Measurements from ENCODE around the gene JCHAIN. TPM values are rescaled to one million over a fixed set of nuclear protein-coding genes. Genes with fewer than 3 reads are reported as not detected.

The JCHAIN gene
- total and polyA plus RNA-seq, 2 of the 8 experiments (the other 6 are each of a cell fraction or from before 2014, with no cell fraction given): not detected

DNA sequence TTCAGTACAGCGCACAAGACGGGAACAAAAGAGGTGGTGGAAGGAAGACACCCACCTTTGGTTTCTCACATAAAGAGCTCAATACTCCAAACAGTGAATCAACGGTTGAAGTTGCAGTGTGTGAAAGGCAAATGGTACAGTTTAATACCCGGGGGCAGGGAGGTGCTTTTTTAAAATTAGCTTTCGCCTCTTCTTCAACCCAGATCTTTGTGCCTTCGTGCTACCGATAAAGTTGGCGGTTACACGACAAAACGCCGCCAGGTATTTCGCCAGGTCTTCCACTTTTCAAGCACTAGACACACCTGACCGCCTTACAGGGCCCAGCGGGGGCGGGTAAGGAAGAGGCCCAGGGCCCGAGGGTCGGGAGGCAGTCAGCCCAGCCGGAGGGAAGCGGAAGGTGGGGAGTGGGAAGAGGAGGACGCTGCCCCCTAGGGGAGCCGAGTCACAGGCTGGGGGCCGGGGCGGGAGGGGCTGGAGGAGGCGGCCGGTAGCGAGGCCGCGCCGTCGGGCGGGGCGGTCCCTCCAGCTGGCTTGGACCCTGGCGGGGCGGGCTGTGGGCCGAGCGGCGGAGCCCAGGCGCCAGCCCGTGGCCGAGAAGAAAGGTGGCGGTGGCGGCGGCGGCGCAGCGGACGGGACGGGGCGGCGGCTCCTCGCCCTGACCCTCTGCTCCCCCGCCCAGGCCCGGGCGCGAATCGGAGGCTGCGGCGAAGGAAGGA is 38.1 kb upstream of the JCHAIN start:
- Histone ChIP-seq H2AK5ac (ENCODE audit: low read depth, low read length) (no peak overlapping the region), H3K9ac (replicated peaks in 1 of 4; ENCODE audit: extremely low read depth in 1 of 4, low read depth in 3 of 4, low read length in 3 of 4) (peak overlapping the region; percentile 42 to 70 (median 64)), H3K36me3 (ENCODE audit: control insufficient read depth in 2 of 4, insufficient read depth in 4 of 4, low read length in 3 of 4) (no peaks in the 10 kb centered on the region), H2BK20ac (ENCODE audit: low read length) (no peak overlapping the region), H2BK12ac (ENCODE audit: low read depth, low read length) (no peak overlapping the region), H3K79me2 (ENCODE audit: control insufficient read depth in 1 of 2, insufficient read depth in 2 of 2, low read length in 2 of 2) (peaks cover 0 to 26% of the 10 kb centered on the region in 2 experiments; a peak in 2 of 4 replicates), H2AFZ (ENCODE audit: low read length) (peak overlapping the region; percentile 74; the same call in 1 of the 2 replicates), H3K4me3 (ENCODE audit: extremely low read depth in 1 of 4, insufficient read depth in 2 of 4, low read depth in 3 of 4, low read length in 4 of 4) (peak overlapping the region; percentile 51 to 71 (median 68)), H3K18ac (ENCODE audit: extremely low read depth, low read length) (peak overlapping the region; percentile 34; the same call in 1 of the 2 replicates), H3K23me2 (ENCODE audit: low read depth, low read length) (peaks cover 3% of the 10 kb centered on the region; the same call in 1 of the 2 replicates), H4K8ac (ENCODE audit: extremely low read depth, insufficient read depth, low read length) (peak overlapping the region; percentile 84; the same call in 1 of the 2 replicates), H3K9me3 (ENCODE audit: insufficient read depth in 2 of 2, low read depth in 1 of 2, low read length in 1 of 2) (no peaks in the 10 kb centered on the region), H2BK120ac (replicated peaks; ENCODE audit: low read depth, low read length) (no peak overlapping the region), H3K27ac (ENCODE audit: low read depth, low read length) (no peak overlapping the region; the same call in 1 of the 2 replicates), H4K5ac (ENCODE audit: insufficient read length, low read depth, low read length) (no peak overlapping the region), H3K79me1 (ENCODE audit: low read depth, low read length) (no peaks in the 10 kb centered on the region), H3K4me1 (replicated peaks in 1 of 4; ENCODE audit: control insufficient read depth in 3 of 4, insufficient read depth in 4 of 4, low read length in 3 of 4) (peaks cover 0 to 7% (median 4%) of the 10 kb centered on the region in 4 experiments; a peak in 5 of 7 replicates), H3K14ac (ENCODE audit: insufficient read length) (no peak overlapping the region), H3K23ac (ENCODE audit: insufficient read length) (no peak overlapping the region), H2BK15ac (ENCODE audit: low read length) (no peak overlapping the region), H3K4me2 (ENCODE audit: insufficient read depth in 1 of 2, low read depth in 2 of 2, low read length in 2 of 2) (peak overlapping the region; percentile 70 to 81), H4K20me1 (replicated peaks in 1 of 2; ENCODE audit: control insufficient read depth in 1 of 2, insufficient read depth in 2 of 2, low read length in 2 of 2) (no peaks in the 10 kb centered on the region), H3K4ac (replicated peaks; ENCODE audit: insufficient read length, low read depth, low read length) (no peak overlapping the region), H3K56ac (replicated peaks; ENCODE audit: insufficient read length, low read depth, low read length) (peak overlapping the region; percentile 27), H2BK5ac (ENCODE audit: low read depth, low read length) (no peak overlapping the region), H4K91ac (replicated peaks; ENCODE audit: insufficient read length, low read length) (no peak overlapping the region), H3K27me3 (replicated peaks in 1 of 4; ENCODE audit: control insufficient read depth in 3 of 4, extremely low read depth in 1 of 4, insufficient read depth in 3 of 4, low read length in 3 of 4) (no peaks in the 10 kb centered on the region; a peak in 1 of 7 replicates)
- 3% methylated on average over 11 of the region's 58 CpGs; no CpG with 5 or more reads in 1 of the 2 experiments for WGBS, 2 experiments (ENCODE audit: extremely low coverage in 1 of 2, insufficient coverage in 1 of 2, insufficient read length in 1 of 2, insufficient replicate concordance in 2 of 2, low coverage in 1 of 2, low lambda C conversion rate in 2 of 2, missing lambda C conversion rate in 1 of 2)
- peak; percentile 36 for FAIRE-seq
- ChIA-PET CTCF (ENCODE audit: partially characterized antibody) (interaction anchor here (0.8 to 5.7 kb wide), 16 partner anchors 10 to 306 kb away, joined by 3 to 36 read pairs (median 4); partner anchors contain the start of genes RUFY3 and UTP3), POLR2A (ENCODE audit: partially characterized antibody) (interaction anchor here (0.6 to 5.2 kb wide), 11 partner anchors 8 to 418 kb away, joined by 3 to 86 read pairs (median 4); partner anchors contain the start of genes GRSF1, RUFY3 and UTP3)
- no peak for DNase-seq (ENCODE audit: low read depth in 1 of 2, low spot score in 2 of 2)
- TF ChIP-seq EGR1 (IDR thresholded peaks at IDR 0.05; ENCODE audit: borderline replicate concordance, low read depth, low read length) (peak; percentile 18; the same call in 1 of the 2 replicates), CBX5 (IDR thresholded peaks at IDR 0.05; ENCODE audit: low read depth, low read length) (no peak), CREB1 (IDR thresholded peaks at IDR 0.05) (peak; percentile 61), SP1 (IDR thresholded peaks at IDR 0.05; ENCODE audit: low read depth, low read length) (0 out of 2 replicates have a peak, but pooled peaks have one; percentile 37), KDM4A (IDR thresholded peaks at IDR 0.05; ENCODE audit: low read depth, low read length, severe bottlenecking) (no peak), POLR2AphosphoS5 (IDR thresholded peaks at IDR 0.05; ENCODE audit: low read depth, low read length) (no peak; the same call in 1 of the 2 replicates)
- TF ChIP-seq, protein P1, sequence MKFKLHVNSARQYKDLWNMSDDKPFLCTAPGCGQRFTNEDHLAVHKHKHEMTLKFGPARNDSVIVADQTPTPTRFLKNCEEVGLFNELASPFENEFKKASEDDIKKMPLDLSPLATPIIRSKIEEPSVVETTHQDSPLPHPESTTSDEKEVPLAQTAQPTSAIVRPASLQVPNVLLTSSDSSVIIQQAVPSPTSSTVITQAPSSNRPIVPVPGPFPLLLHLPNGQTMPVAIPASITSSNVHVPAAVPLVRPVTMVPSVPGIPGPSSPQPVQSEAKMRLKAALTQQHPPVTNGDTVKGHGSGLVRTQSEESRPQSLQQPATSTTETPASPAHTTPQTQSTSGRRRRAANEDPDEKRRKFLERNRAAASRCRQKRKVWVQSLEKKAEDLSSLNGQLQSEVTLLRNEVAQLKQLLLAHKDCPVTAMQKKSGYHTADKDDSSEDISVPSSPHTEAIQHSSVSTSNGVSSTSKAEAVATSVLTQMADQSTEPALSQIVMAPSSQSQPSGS (IDR thresholded peaks at IDR 0.05; ENCODE audit: low read length): no peak
- TF ChIP-seq, protein P2, sequence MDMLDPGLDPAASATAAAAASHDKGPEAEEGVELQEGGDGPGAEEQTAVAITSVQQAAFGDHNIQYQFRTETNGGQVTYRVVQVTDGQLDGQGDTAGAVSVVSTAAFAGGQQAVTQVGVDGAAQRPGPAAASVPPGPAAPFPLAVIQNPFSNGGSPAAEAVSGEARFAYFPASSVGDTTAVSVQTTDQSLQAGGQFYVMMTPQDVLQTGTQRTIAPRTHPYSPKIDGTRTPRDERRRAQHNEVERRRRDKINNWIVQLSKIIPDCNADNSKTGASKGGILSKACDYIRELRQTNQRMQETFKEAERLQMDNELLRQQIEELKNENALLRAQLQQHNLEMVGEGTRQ (IDR thresholded peaks at IDR 0.05; ENCODE audit: low read length): no peak
- TF ChIP-seq, protein P3, sequence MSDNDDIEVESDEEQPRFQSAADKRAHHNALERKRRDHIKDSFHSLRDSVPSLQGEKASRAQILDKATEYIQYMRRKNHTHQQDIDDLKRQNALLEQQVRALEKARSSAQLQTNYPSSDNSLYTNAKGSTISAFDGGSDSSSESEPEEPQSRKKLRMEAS (IDR thresholded peaks at IDR 0.05): peak; percentile 43

Measured in H1 (cell line).